ENCODE measurements around the gene PFKFB2.

GRCh38 chr1:207021876-207022596, 31.0 kb upstream of the PFKFB2 start:
- TF ChIP-seq POLR2A (IDR thresholded peaks at IDR 0.05; ENCODE audit: low read length) (no peak), GATA1 (IDR thresholded peaks at IDR 0.05; ENCODE audit: low read depth, low read length) (no peak)

Measured in erythroblast (primary cell).